Right lobe of liver (tissue), 4 donors: Measurements from ENCODE around the gene RGS3.

Experiments
- CTCF ChIP-seq, 4 donors: fragments of 200-600 bp in 3 of 4; fragments of 450-650 bp in 1 of 4; IDR thresholded peaks; one replicate each; pipeline versions ENCODE4 v1.5.1 to v1.8.0; 2016 to 2022; ENCODE audit warnings: antibody characterized with exemption in 4 of 4, mild to moderate bottlenecking in 2 of 4
- POLR2A ChIP-seq: fragments of 450-650 bp; IDR thresholded peaks from one replicate; pipeline ENCODE4 v1.6.1; 2017; ENCODE audit warnings: antibody characterized with exemption, mild to moderate bottlenecking
- donor health status: DM: no; HTN: no; CAD: no.
- donor health status: DM: no; HTN: no; CAD: no.
- donor health status: DM: no; HTN: yes; CAD: no.

- TF ChIP-seq CTCF (IDR thresholded peaks at IDR 0.05) (no peak), POLR2A (no peak)
Measured at GRCh38 chr9:113449376-113449775, 14.2 kb upstream of the RGS3 start.
